ENCODE data around the gene HEXB. TPM values are rescaled to one million over a fixed set of nuclear protein-coding genes. Genes with fewer than 3 reads are reported as not detected.

The HEXB gene
- total and polyA plus RNA-seq, 9 of the 15 experiments (the other 6 are each of a cell fraction or from before 2014, with no cell fraction given), result 22.9 to 158 (median 108) TPM

GRCh38 chr5:74640450-74640953, 44.5 kb upstream of the HEXB start, which contains the start of gene ENC1 (continued):
- TF ChIP-seq CHD4 (IDR thresholded peaks at IDR 0.05; ENCODE audit: insufficient read depth, insufficient replicate concordance, low read depth, low read length, poor library complexity, severe bottlenecking) (no peak), CREB1 (IDR thresholded peaks at IDR 0.05) (no peak), CREB1 (CRISPR knock-in tag; IDR thresholded peaks at IDR 0.05) (peak; percentile 23; the same call in 1 of the 2 replicates), KAT7 (CRISPR knock-in tag; IDR thresholded peaks at IDR 0.05; ENCODE audit: borderline replicate concordance) (peak; percentile 89; the same call in 1 of the 2 replicates), SRSF1 (IDR thresholded peaks at IDR 0.05; ENCODE audit: low read depth, low read length) (no peak), ZNF232 (CRISPR knock-in tag; IDR thresholded peaks at IDR 0.05) (0 out of 2 replicates have a peak, but pooled peaks have one; percentile 19), CXXC5 (CRISPR knock-in tag; IDR thresholded peaks at IDR 0.05) (peak; percentile 51), EGR1 (conservative IDR thresholded peaks at IDR 0.05) (peak; percentile 75), ZNF124 (CRISPR knock-in tag; IDR thresholded peaks at IDR 0.05) (no peak), ZNF431 (CRISPR knock-in tag; IDR thresholded peaks at IDR 0.05) (no peak), ZBTB12 (CRISPR knock-in tag; IDR thresholded peaks at IDR 0.05) (no peak), TRIM24 (IDR thresholded peaks at IDR 0.05) (no peak), E2F3 (CRISPR knock-in tag; IDR thresholded peaks at IDR 0.05) (no peak), NRF1 (conservative IDR thresholded peaks at IDR 0.05 in 1 of 2, IDR thresholded peaks at IDR 0.05 in 1 of 2) (peak in 1 of 2 experiments; percentile 47; a peak in 3 of 4 replicates)
- TF ChIP-seq, protein P1, sequence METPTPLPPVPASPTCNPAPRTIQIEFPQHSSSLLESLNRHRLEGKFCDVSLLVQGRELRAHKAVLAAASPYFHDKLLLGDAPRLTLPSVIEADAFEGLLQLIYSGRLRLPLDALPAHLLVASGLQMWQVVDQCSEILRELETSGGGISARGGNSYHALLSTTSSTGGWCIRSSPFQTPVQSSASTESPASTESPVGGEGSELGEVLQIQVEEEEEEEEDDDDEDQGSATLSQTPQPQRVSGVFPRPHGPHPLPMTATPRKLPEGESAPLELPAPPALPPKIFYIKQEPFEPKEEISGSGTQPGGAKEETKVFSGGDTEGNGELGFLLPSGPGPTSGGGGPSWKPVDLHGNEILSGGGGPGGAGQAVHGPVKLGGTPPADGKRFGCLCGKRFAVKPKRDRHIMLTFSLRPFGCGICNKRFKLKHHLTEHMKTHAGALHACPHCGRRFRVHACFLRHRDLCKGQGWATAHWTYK (CRISPR knock-in tag; IDR thresholded peaks at IDR 0.05), result no peak
- TF ChIP-seq, protein P2, sequence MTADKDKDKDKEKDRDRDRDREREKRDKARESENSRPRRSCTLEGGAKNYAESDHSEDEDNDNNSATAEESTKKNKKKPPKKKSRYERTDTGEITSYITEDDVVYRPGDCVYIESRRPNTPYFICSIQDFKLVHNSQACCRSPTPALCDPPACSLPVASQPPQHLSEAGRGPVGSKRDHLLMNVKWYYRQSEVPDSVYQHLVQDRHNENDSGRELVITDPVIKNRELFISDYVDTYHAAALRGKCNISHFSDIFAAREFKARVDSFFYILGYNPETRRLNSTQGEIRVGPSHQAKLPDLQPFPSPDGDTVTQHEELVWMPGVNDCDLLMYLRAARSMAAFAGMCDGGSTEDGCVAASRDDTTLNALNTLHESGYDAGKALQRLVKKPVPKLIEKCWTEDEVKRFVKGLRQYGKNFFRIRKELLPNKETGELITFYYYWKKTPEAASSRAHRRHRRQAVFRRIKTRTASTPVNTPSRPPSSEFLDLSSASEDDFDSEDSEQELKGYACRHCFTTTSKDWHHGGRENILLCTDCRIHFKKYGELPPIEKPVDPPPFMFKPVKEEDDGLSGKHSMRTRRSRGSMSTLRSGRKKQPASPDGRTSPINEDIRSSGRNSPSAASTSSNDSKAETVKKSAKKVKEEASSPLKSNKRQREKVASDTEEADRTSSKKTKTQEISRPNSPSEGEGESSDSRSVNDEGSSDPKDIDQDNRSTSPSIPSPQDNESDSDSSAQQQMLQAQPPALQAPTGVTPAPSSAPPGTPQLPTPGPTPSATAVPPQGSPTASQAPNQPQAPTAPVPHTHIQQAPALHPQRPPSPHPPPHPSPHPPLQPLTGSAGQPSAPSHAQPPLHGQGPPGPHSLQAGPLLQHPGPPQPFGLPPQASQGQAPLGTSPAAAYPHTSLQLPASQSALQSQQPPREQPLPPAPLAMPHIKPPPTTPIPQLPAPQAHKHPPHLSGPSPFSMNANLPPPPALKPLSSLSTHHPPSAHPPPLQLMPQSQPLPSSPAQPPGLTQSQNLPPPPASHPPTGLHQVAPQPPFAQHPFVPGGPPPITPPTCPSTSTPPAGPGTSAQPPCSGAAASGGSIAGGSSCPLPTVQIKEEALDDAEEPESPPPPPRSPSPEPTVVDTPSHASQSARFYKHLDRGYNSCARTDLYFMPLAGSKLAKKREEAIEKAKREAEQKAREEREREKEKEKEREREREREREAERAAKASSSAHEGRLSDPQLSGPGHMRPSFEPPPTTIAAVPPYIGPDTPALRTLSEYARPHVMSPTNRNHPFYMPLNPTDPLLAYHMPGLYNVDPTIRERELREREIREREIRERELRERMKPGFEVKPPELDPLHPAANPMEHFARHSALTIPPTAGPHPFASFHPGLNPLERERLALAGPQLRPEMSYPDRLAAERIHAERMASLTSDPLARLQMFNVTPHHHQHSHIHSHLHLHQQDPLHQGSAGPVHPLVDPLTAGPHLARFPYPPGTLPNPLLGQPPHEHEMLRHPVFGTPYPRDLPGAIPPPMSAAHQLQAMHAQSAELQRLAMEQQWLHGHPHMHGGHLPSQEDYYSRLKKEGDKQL (CRISPR knock-in tag; IDR thresholded peaks at IDR 0.05; ENCODE audit: borderline replicate concordance), result no peak
- TF ChIP-seq, protein P3, sequence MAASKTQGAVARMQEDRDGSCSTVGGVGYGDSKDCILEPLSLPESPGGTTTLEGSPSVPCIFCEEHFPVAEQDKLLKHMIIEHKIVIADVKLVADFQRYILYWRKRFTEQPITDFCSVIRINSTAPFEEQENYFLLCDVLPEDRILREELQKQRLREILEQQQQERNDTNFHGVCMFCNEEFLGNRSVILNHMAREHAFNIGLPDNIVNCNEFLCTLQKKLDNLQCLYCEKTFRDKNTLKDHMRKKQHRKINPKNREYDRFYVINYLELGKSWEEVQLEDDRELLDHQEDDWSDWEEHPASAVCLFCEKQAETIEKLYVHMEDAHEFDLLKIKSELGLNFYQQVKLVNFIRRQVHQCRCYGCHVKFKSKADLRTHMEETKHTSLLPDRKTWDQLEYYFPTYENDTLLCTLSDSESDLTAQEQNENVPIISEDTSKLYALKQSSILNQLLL (CRISPR knock-in tag; IDR thresholded peaks at IDR 0.05; ENCODE audit: borderline replicate concordance), result no peak
- TF ChIP-seq, protein P4, sequence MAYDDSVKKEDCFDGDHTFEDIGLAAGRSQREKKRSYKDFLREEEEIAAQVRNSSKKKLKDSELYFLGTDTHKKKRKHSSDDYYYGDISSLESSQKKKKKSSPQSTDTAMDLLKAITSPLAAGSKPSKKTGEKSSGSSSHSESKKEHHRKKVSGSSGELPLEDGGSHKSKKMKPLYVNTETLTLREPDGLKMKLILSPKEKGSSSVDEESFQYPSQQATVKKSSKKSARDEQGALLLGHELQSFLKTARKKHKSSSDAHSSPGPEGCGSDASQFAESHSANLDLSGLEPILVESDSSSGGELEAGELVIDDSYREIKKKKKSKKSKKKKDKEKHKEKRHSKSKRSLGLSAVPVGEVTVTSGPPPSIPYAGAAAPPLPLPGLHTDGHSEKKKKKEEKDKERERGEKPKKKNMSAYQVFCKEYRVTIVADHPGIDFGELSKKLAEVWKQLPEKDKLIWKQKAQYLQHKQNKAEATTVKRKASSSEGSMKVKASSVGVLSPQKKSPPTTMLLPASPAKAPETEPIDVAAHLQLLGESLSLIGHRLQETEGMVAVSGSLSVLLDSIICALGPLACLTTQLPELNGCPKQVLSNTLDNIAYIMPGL (CRISPR knock-in tag; IDR thresholded peaks at IDR 0.05), result no peak
